K562 (cell line): ENCODE data around the gene RARG. TPM values are rescaled to one million over a fixed set of nuclear protein-coding genes. Genes with fewer than 3 reads are reported as not detected.
A peak's percentile ranks its signal among the peaks of the same experiment; 100 is the strongest.

Experiments used
- E2F3 ChIP-seq: fragments of 250-450 bp; sonication (Bioruptor Pico); IDR thresholded peaks from 2 replicates; pipeline ENCODE4 v1.4.0; 2020; ENCODE audit warnings: mild to moderate bottlenecking
- ETV1 ChIP-seq: fragments of 450-650 bp; conservative IDR thresholded peaks from 2 replicates; pipeline ENCODE4 v1.6.1; 2016; ENCODE audit warnings: missing genetic modification characterization, control low read depth, low read depth, missing compliant biosample characterization
- FOS ChIP-seq: IDR thresholded peaks from 3 replicates; pipeline ENCODE4 v1.6.1; 2011; ENCODE audit not compliant: insufficient read length; ENCODE audit errors: extremely low read depth
- JUNB ChIP-seq: fragments of 450-650 bp; formaldehyde crosslinking; conservative IDR thresholded peaks from 2 replicates; pipeline ENCODE4 v1.4.0; 2020; ENCODE audit warnings: mild to moderate bottlenecking
- MCM7 ChIP-seq, 2 experiments: fragments of 450-650 bp; IDR thresholded peaks; 2 replicates each; pipeline ENCODE4 v1.6.1; 2016 to 2018
- NFATC3 ChIP-seq: fragments of 450-650 bp; IDR thresholded peaks from 2 replicates; pipeline ENCODE4 v1.6.1; 2017; ENCODE audit warnings: mild to moderate bottlenecking
- SIN3A ChIP-seq, 2 experiments: fragments of 150-350 bp in 1 of 2; IDR thresholded peaks; 2 replicates each; pipeline ENCODE4 v1.6.1; 2011 to 2016; ENCODE audit warnings: borderline replicate concordance in 2 of 2, low read depth in 2 of 2, low read length in 2 of 2, mild to moderate bottlenecking in 2 of 2, moderate library complexity in 2 of 2; ENCODE audit not compliant: control insufficient read depth in 1 of 2
- SMARCB1 ChIP-seq: IDR thresholded peaks from 2 replicates; pipeline ENCODE4 v1.6.1; 2011; ENCODE audit warnings: improper control_type of control experiment, low read depth; ENCODE audit not compliant: insufficient read length
- STAT5A ChIP-seq: IDR thresholded peaks from 2 replicates; pipeline ENCODE4 v1.6.1; 2012; ENCODE audit warnings: low read length, inconsistent platforms, borderline replicate concordance
- TAF7 ChIP-seq: fragments of 450-650 bp; IDR thresholded peaks from 2 replicates; pipeline ENCODE4 v1.6.1; 2016; ENCODE audit warnings: missing genetic modification characterization, missing compliant biosample characterization
- TAF9B ChIP-seq: fragments of 450-650 bp; IDR thresholded peaks from 2 replicates; pipeline ENCODE4 v1.6.1; 2018; ENCODE audit warnings: mild to moderate bottlenecking; ENCODE audit not compliant: partially characterized antibody
- TCF3 ChIP-seq: sonication (generic); formaldehyde crosslinking; IDR thresholded peaks from 2 replicates; pipeline ENCODE4 v1.4.0; 2020; ENCODE audit warnings: mild to moderate bottlenecking, missing genetic modification reagents
- ZBTB1 ChIP-seq: sonication (generic); formaldehyde crosslinking; IDR thresholded peaks from 2 replicates; pipeline ENCODE4 v1.8.1; 2023; ENCODE audit warnings: missing genetic modification reagents, low read depth, mild to moderate bottlenecking, borderline replicate concordance
- ZC3H4 ChIP-seq: sonication (generic); formaldehyde crosslinking; IDR thresholded peaks from 2 replicates; pipeline ENCODE4 v1.9.0; 2021; ENCODE audit warnings: missing genetic modification reagents, borderline replicate concordance
- ZNF232 ChIP-seq: sonication (generic); formaldehyde crosslinking; IDR thresholded peaks from 2 replicates; pipeline ENCODE4 v1.8.0; 2022; ENCODE audit warnings: mild to moderate bottlenecking, missing genetic modification reagents
- polyA plus RNA-seq, 8 experiments: library from polyadenylated mRNA; depleted of rRNA in 4 of 8; stranded (reverse) in 5 of 8; unstranded in 3 of 8; fragments of >200 nt; fragmentation: Nextera tagmentation in 2 of 8; fragmentation: Illumina TruSeq in 1 of 8; extraction: Ambion mirVana in 2 of 8; extraction: Trizol in 1 of 8; gene quantifications; 2 replicates each; pipeline versions ENCODE4 v1.2.1 to v1.2.3, GENCODE V29; 2011 to 2014; ENCODE audit warnings: inconsistent platforms in 1 of 8, missing spikeins in 1 of 8
- total RNA-seq, 7 experiments: library from RNA; depleted of rRNA in 6 of 7; stranded (reverse); fragments of >200 nt in 6 of 7; fragmentation: Illumina TruSeq in 2 of 7; extraction: Trizol in 2 of 7; gene quantifications; 2 replicates each; pipeline versions ENCODE4 v1.2.1 to v1.2.3, GENCODE V29; 2011 to 2021; ENCODE audit warnings: low replicate concordance in 1 of 7
- TF ChIP-seq, protein P1 (sequence below), 2 experiments: fragments of 200-800 bp in 1 of 2; sonication (Bioruptor generic) in 1 of 2; sonication (generic) in 1 of 2; formaldehyde crosslinking in 1 of 2; IDR thresholded peaks in 1 of 2; conservative IDR thresholded peaks in 1 of 2; 2 replicates each; pipeline versions ENCODE4 v1.5.0 to v1.6.1; 2016 to 2020; ENCODE audit warnings: missing compliant biosample characterization in 1 of 2, missing genetic modification characterization in 1 of 2, missing genetic modification reagents in 1 of 2
- TF ChIP-seq, protein P2 (sequence below): fragments of 450-650 bp; IDR thresholded peaks from 2 replicates; pipeline ENCODE4 v1.6.1; 2016; ENCODE audit warnings: borderline replicate concordance
- TF ChIP-seq, protein P3 (sequence below): IDR thresholded peaks from 2 replicates; pipeline ENCODE4 v1.6.1; 2011; ENCODE audit warnings: borderline replicate concordance, low read depth, mild to moderate bottlenecking, moderate library complexity, low read length; ENCODE audit not compliant: insufficient read depth, poor library complexity, severe bottlenecking
- TF ChIP-seq, protein P4 (sequence below): sonication (generic); formaldehyde crosslinking; IDR thresholded peaks from 2 replicates; pipeline ENCODE4 v1.8.1; 2023; ENCODE audit warnings: mild to moderate bottlenecking, missing genetic modification reagents

Gene RARG
- total and polyA plus RNA-seq, 9 of the 15 experiments (the other 6 are each of a cell fraction or from before 2014, with no cell fraction given) = 0.18 to 7.6 (median 3.8) TPM

DNA sequence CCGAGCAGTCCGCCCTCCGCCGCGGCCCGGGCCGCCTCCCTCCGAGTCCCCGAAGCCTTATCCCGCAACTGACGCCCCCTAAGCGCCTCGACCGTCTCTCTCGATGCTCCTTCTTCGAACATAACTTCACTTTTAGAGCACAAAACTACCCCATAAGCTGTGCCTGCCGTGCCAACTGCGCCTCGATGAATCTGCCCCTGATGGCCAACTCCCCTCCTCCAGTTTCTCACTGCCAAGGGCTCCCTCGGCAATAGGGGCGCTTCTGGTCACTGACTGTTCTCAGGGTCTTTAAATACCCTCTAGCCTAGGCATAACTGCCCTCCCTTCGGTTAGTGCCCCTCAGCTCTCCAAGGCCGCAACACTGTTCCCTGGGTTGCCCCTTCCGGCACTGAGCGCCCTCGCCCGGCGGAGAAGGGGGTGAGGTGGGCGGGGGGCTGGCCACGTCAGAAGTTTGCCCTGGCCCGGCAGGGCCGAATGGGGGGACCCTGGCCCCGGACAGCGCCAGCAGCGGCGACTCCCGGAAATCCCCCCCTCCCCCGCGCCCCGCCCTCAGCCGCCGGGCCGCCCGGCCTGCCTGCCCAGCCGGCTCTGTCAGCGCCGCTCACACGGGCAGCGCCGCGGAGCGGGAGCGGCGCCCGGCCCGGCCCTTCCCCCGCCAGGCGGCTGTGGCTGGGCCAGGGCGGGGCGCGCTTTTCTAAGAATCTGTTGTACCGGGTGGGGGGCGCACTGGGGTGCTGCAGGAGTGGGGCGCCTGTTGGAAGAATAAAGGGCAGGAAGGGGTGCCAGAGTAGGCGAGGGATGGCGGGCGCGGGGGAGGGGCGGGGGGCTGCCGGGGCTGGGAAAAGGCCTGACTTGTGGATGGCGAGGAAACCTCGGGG is 10.6 kb downstream of the RARG start (continued):
- TF ChIP-seq, protein P1, sequence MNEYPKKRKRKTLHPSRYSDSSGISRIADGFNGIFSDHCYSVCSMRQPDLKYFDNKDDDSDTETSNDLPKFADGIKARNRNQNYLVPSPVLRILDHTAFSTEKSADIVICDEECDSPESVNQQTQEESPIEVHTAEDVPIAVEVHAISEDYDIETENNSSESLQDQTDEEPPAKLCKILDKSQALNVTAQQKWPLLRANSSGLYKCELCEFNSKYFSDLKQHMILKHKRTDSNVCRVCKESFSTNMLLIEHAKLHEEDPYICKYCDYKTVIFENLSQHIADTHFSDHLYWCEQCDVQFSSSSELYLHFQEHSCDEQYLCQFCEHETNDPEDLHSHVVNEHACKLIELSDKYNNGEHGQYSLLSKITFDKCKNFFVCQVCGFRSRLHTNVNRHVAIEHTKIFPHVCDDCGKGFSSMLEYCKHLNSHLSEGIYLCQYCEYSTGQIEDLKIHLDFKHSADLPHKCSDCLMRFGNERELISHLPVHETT (CRISPR knock-in tag; conservative IDR thresholded peaks at IDR 0.05 in 1 of 2, IDR thresholded peaks at IDR 0.05 in 1 of 2) = peak in 1 of 2 experiments; percentile 57; a peak in 1 of 4 replicates
- TF ChIP-seq TAF7 (tag) = peak; percentile 79
- peak; percentile 62; the same call in 1 of the 2 replicates for TF ChIP-seq ETV1 (tag)
- TF ChIP-seq TCF3 (CRISPR knock-in tag) = no peak
- TF ChIP-seq SMARCB1 = no peak
- TF ChIP-seq MCM7 (IDR thresholded peaks at IDR 0.05) = no peak
- TF ChIP-seq ZNF232 (CRISPR knock-in tag) = no peak
- 0 out of 2 replicates have a peak, but pooled peaks have one; percentile 68 for TF ChIP-seq ZC3H4 (CRISPR knock-in tag)
- TF ChIP-seq, protein P2, sequence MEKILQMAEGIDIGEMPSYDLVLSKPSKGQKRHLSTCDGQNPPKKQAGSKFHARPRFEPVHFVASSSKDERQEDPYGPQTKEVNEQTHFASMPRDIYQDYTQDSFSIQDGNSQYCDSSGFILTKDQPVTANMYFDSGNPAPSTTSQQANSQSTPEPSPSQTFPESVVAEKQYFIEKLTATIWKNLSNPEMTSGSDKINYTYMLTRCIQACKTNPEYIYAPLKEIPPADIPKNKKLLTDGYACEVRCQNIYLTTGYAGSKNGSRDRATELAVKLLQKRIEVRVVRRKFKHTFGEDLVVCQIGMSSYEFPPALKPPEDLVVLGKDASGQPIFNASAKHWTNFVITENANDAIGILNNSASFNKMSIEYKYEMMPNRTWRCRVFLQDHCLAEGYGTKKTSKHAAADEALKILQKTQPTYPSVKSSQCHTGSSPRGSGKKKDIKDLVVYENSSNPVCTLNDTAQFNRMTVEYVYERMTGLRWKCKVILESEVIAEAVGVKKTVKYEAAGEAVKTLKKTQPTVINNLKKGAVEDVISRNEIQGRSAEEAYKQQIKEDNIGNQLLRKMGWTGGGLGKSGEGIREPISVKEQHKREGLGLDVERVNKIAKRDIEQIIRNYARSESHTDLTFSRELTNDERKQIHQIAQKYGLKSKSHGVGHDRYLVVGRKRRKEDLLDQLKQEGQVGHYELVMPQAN = no peak
- TF ChIP-seq SIN3A (IDR thresholded peaks at IDR 0.05; ENCODE audit: borderline replicate concordance in 2 of 2, control insufficient read depth in 1 of 2, low read depth in 2 of 2, low read length in 2 of 2) = peak in 1 of 2 experiments; percentile 47; a peak in 1 of 4 replicates
- TF ChIP-seq, protein P3, sequence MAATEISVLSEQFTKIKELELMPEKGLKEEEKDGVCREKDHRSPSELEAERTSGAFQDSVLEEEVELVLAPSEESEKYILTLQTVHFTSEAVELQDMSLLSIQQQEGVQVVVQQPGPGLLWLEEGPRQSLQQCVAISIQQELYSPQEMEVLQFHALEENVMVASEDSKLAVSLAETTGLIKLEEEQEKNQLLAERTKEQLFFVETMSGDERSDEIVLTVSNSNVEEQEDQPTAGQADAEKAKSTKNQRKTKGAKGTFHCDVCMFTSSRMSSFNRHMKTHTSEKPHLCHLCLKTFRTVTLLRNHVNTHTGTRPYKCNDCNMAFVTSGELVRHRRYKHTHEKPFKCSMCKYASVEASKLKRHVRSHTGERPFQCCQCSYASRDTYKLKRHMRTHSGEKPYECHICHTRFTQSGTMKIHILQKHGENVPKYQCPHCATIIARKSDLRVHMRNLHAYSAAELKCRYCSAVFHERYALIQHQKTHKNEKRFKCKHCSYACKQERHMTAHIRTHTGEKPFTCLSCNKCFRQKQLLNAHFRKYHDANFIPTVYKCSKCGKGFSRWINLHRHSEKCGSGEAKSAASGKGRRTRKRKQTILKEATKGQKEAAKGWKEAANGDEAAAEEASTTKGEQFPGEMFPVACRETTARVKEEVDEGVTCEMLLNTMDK = peak; percentile 21
- TF ChIP-seq JUNB (CRISPR knock-in tag) = no peak
- no peak; the same call in 1 of the 2 replicates for TF ChIP-seq E2F3 (CRISPR knock-in tag)
- TF ChIP-seq NFATC3 = no peak
- TF ChIP-seq FOS = no peak
- no peak for TF ChIP-seq TAF9B
- no peak for TF ChIP-seq STAT5A
- no peak for TF ChIP-seq ZBTB1 (CRISPR knock-in tag)
- TF ChIP-seq, protein P4, sequence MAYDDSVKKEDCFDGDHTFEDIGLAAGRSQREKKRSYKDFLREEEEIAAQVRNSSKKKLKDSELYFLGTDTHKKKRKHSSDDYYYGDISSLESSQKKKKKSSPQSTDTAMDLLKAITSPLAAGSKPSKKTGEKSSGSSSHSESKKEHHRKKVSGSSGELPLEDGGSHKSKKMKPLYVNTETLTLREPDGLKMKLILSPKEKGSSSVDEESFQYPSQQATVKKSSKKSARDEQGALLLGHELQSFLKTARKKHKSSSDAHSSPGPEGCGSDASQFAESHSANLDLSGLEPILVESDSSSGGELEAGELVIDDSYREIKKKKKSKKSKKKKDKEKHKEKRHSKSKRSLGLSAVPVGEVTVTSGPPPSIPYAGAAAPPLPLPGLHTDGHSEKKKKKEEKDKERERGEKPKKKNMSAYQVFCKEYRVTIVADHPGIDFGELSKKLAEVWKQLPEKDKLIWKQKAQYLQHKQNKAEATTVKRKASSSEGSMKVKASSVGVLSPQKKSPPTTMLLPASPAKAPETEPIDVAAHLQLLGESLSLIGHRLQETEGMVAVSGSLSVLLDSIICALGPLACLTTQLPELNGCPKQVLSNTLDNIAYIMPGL (CRISPR knock-in tag) = no peak
